Upper lobe of left lung (tissue), 6 donors: ENCODE measurements around the gene SLC5A2. TPM values are rescaled to one million over a fixed set of nuclear protein-coding genes. Genes with fewer than 3 reads are reported as not detected.

Experiments used
- ATAC-seq, 2 donors: fragments of 200-7000 bp; cut with Tn5 transposase; one replicate each; pipeline ENCODE4 v1.9.1; 2022; ENCODE audit warnings: mild to moderate bottlenecking in 2 of 2, moderate library complexity in 2 of 2; ENCODE audit not compliant: low FRiP score in 2 of 2
- DNase-seq, 2 donors: peaks; one replicate each; pipeline ENCODE4 v3.0.0-alpha.2; 2019 to 2020
- H3K27ac ChIP-seq, 4 donors: fragments of 200-600 bp; sonication (generic); one replicate each; pipeline ENCODE4 v1.5.1; 2016 to 2019
- H3K27me3 ChIP-seq, 4 donors: fragments of 200-600 bp; sonication (generic); one replicate each; pipeline ENCODE4 v1.5.1; 2017 to 2019
- H3K36me3 ChIP-seq, 4 donors: fragments of 200-600 bp; sonication (generic); one replicate each; pipeline ENCODE4 v1.5.1; 2016 to 2019
- H3K4me1 ChIP-seq, 4 donors: fragments of 200-600 bp; sonication (generic); one replicate each; pipeline ENCODE4 v1.5.1; 2018 to 2019
- H3K4me3 ChIP-seq, 4 donors: fragments of 200-600 bp; sonication (generic); one replicate each; pipeline ENCODE4 v1.5.1; 2017 to 2019; ENCODE audit warnings: mild to moderate bottlenecking in 2 of 4, moderate library complexity in 1 of 4
- H3K9me3 ChIP-seq, 4 donors: fragments of 200-600 bp; sonication (generic); one replicate each; pipeline ENCODE4 v1.5.1; 2018 to 2019
- CTCF ChIP-seq, 6 experiments: fragments of 450-650 bp in 4 of 6; fragments of 200-600 bp in 2 of 6; sonication (generic) in 2 of 6; IDR thresholded peaks; one replicate each; pipeline ENCODE4 v1.5.1; 2016 to 2019; ENCODE audit warnings: antibody characterized with exemption in 6 of 6
- EP300 ChIP-seq, 4 donors: sonication (generic); formaldehyde crosslinking; IDR thresholded peaks; one replicate each; pipeline ENCODE4 v1.5.1; 2017; ENCODE audit warnings: antibody characterized with exemption in 4 of 4, control low read depth in 2 of 4
- POLR2A ChIP-seq, 4 donors: fragments of 450-650 bp; IDR thresholded peaks; one replicate each; pipeline ENCODE4 v1.5.1; 2016 to 2017; ENCODE audit warnings: antibody characterized with exemption in 4 of 4, mild to moderate bottlenecking in 2 of 4
- POLR2AphosphoS5 ChIP-seq, 2 donors: sonication (generic); formaldehyde crosslinking; IDR thresholded peaks; one replicate each; pipeline ENCODE4 v1.5.1; 2017; ENCODE audit warnings: antibody characterized with exemption in 2 of 2
- WGBS, 2 donors: methylation state at CpG; one replicate each; pipeline ENCODE4 v1.1.5; 2017 to 2018; 5-methylcytosine and 5-hydroxymethylcytosine counted together
- total RNA-seq, 6 donors: library from RNA; depleted of rRNA in 4 of 6; stranded (reverse); fragments of >200 nt in 4 of 6; gene quantifications; one replicate each; pipeline versions ENCODE4 v1.1.0 to v1.2.1, GENCODE V29; 2016 to 2021
- donor health status: DM: no; HTN: no; CAD: no; lungs with moderate emphysema.
- donor health status: DM: no; HTN: yes; CAD: no; lungs with severe emphysema.

SLC5A2 gene
- total RNA-seq, 6 donors from 2014 or later, result 0.84 to 3.3 (median 1.2) TPM

- DNase-seq (no peak), ATAC-seq (no peak)
- peaks cover 0 to 7% (median 0%) of the 10 kb centered on the region in 4 donors for H3K27me3 ChIP-seq
- WGBS, 2 donors, result 68 to 77% methylated on average over 6 of the region's 6 CpGs
- peak within 1 kb of the TSS in 1 of 4 donors; percentile 71 for H3K27ac ChIP-seq
- H3K4me3 ChIP-seq, result peak within 1 kb of the TSS in 2 of 4 donors; percentile 46 to 52
- TF ChIP-seq CTCF (IDR thresholded peaks at IDR 0.05) (no peak), POLR2AphosphoS5 (IDR thresholded peaks at IDR 0.05) (no peak), POLR2A (IDR thresholded peaks at IDR 0.05) (no peak), EP300 (IDR thresholded peaks at IDR 0.05) (no peak)
- H3K4me1 ChIP-seq, result peaks cover 0 to 21% (median 6%) of the 10 kb centered on the region in 4 donors
- no peaks in the 10 kb centered on the region for H3K9me3 ChIP-seq
- no peaks in the 10 kb centered on the region for H3K36me3 ChIP-seq
These were observed 44.9 kb downstream of the SLC5A2 start, which contains the start of gene AHSP for GRCh38 chr16:31527734-31528274. TSS of gene AHSP (plus strand) at chr16:31527900. CDS start at chr16:31528140, 240 bp downstream.

- TF ChIP-seq EP300 (IDR thresholded peaks at IDR 0.05) (no peak), CTCF (IDR thresholded peaks at IDR 0.05) (no peak)
- Histone ChIP-seq H3K36me3 (no peaks in the 10 kb centered on the region), H3K4me1 (peaks cover 0 to 21% (median 6%) of the 10 kb centered on the region in 4 donors), H3K9me3 (no peaks in the 10 kb centered on the region), H3K27ac (peak overlapping the region in 1 of 4 donors; percentile 71), H3K4me3 (peak overlapping the region in 3 of 4 donors; percentile 38 to 52 (median 46)), H3K27me3 (peaks cover 0 to 7% (median 0%) of the 10 kb centered on the region in 4 donors)
- no peak for ATAC-seq
- WGBS, 2 donors, result 42 to 54% methylated on average over 11 of the region's 11 CpGs
- no peak for DNase-seq
These were observed 45.7 kb downstream of the SLC5A2 start for GRCh38 chr16:31528523-31529107.

GRCh38 chr16:31529108-31529936, 46.4 kb downstream of the SLC5A2 start:
- peak in 1 of 2 donors; percentile 86 for DNase-seq
- Histone ChIP-seq H3K9me3 (no peaks in the 10 kb centered on the region), H3K4me1 (peaks cover 0 to 21% (median 6%) of the 10 kb centered on the region in 4 donors), H3K27me3 (peaks cover 0 to 7% (median 0%) of the 10 kb centered on the region in 4 donors), H3K27ac (peak overlapping the region in 2 of 4 donors; percentile 18 to 71), H3K4me3 (peak overlapping the region in 3 of 4 donors; percentile 38 to 52 (median 46)), H3K36me3 (no peaks in the 10 kb centered on the region)
- peak; percentile 46 to 56 for ATAC-seq
- 12% methylated on average over 18 to 28 of the region's 52 CpGs for WGBS, 2 donors
- no peak for TF ChIP-seq POLR2AphosphoS5 (IDR thresholded peaks at IDR 0.05)
- peak in 1 of 4 donors; percentile 28 for TF ChIP-seq POLR2A (IDR thresholded peaks at IDR 0.05)
- no peak for TF ChIP-seq CTCF (IDR thresholded peaks at IDR 0.05)
- no peak for TF ChIP-seq EP300 (IDR thresholded peaks at IDR 0.05)

GRCh38 chr16:31529937-31530312, 47.0 kb downstream of the SLC5A2 start:
- DNase-seq, result no peak
- Histone ChIP-seq H3K4me3 (peak overlapping the region in 3 of 4 donors; percentile 38 to 52 (median 46)), H3K27ac (peak overlapping the region in 2 of 4 donors; percentile 18 to 71), H3K27me3 (peaks cover 0 to 7% (median 0%) of the 10 kb centered on the region in 4 donors), H3K9me3 (no peaks in the 10 kb centered on the region), H3K4me1 (peaks cover 0 to 21% (median 6%) of the 10 kb centered on the region in 4 donors), H3K36me3 (no peaks in the 10 kb centered on the region)
- WGBS, 2 donors, result 53 to 64% methylated on average over 14 to 17 of the region's 17 CpGs
- peak in 1 of 2 donors; percentile 13 for ATAC-seq
- no peak for TF ChIP-seq CTCF (IDR thresholded peaks at IDR 0.05)
- no peak for TF ChIP-seq POLR2A (IDR thresholded peaks at IDR 0.05)
- no peak for TF ChIP-seq POLR2AphosphoS5 (IDR thresholded peaks at IDR 0.05)
- no peak for TF ChIP-seq EP300 (IDR thresholded peaks at IDR 0.05)
